Measurements from ENCODE around the gene CDKN2AIP. TPM values are rescaled to one million over a fixed set of nuclear protein-coding genes. Genes with fewer than 3 reads are reported as not detected.

CDKN2AIP gene
- total and polyA plus RNA-seq, 2 donors (not counting 1 experiment from before 2014, with no cell fraction given), result 13.6 to 36.0 TPM

GRCh38 chr4:183407635-183408464 lies 36.6 kb upstream of the CDKN2AIP start:
- Histone ChIP-seq H3K4me1 (ENCODE audit: control insufficient read depth in 2 of 2, insufficient read depth in 2 of 2, low read length in 2 of 2) (peaks cover 5 to 10% of the 10 kb centered on the region in 2 donors), H3K79me2 (ENCODE audit: control insufficient read depth, insufficient read depth, low read length) (no peaks in the 10 kb centered on the region), H4K20me1 (ENCODE audit: control insufficient read depth, insufficient read depth, low read length, poor library complexity, severe bottlenecking) (no peaks in the 10 kb centered on the region), H3K9me3 (ENCODE audit: control extremely low read depth in 1 of 3, control insufficient read depth in 2 of 3, insufficient read depth in 1 of 3, low read length in 2 of 3) (no peaks in the 10 kb centered on the region), H3K36me3 (replicated peaks in 1 of 2; ENCODE audit: control extremely low read depth in 1 of 2, control insufficient read depth in 1 of 2, extremely low read depth in 1 of 2, insufficient read depth in 2 of 2, low read length in 1 of 2) (no peaks in the 10 kb centered on the region), H3K9ac (ENCODE audit: low read length) (peak overlapping the region; percentile 65), H3K27ac (ENCODE audit: low read length in 2 of 2) (peak overlapping the region; percentile 53 to 68), H3K27me3 (replicated peaks in 1 of 4; ENCODE audit: control extremely low read depth in 1 of 4, control insufficient read depth in 3 of 4, insufficient read depth in 4 of 4, low read length in 3 of 4) (no peaks in the 10 kb centered on the region), H3K4me3 (ENCODE audit: control extremely low read depth in 1 of 5, extremely low read depth in 1 of 5, insufficient read depth in 1 of 5, low read depth in 2 of 5, low read length in 4 of 5) (peak overlapping the region in 4 of 5 experiments; percentile 58 to 74 (median 62)), H3K4me2 (replicated peaks; ENCODE audit: low read depth, low read length, poor library complexity, severe bottlenecking) (peak overlapping the region; percentile 75), H2AFZ (ENCODE audit: insufficient read depth, low read depth, low read length, poor library complexity, severe bottlenecking) (peak overlapping the region; percentile 80)
- 46% methylated on average over 4 of the region's 8 CpGs for WGBS (ENCODE audit: insufficient coverage)
- H3K4me1 Mint-ChIP-seq, result peaks cover 18% of the 10 kb centered on the region
- H3K27me3 Mint-ChIP-seq, result no peaks in the 10 kb centered on the region
- ChIA-PET POLR2A (interaction anchor here (2.6 kb wide), 1 partner anchor 36 kb away, joined by 14 read pairs; the partner anchor contains the start of gene CDKN2AIP), CTCF (interaction anchor here (0.6 to 2.5 kb wide), 22 partner anchors 8 to 495 kb away, joined by 3 to 14 read pairs (median 3); partner anchors contain the start of genes CDKN2AIP and ING2)
- no peaks in the 10 kb centered on the region for H3K9me3 Mint-ChIP-seq (ENCODE audit: insufficient read depth)
- TF ChIP-seq EZH2 (IDR thresholded peaks at IDR 0.05; ENCODE audit: borderline replicate concordance, insufficient read depth, low read depth, low read length, poor library complexity, severe bottlenecking), result no peak
- TF ChIP-seq CTCF (IDR thresholded peaks at IDR 0.05), result peak; percentile 7
- H3K4me3 Mint-ChIP-seq, result peak overlapping the region; percentile 80
- intact Hi-C loops (cut with micrococcal nuclease), result loop anchor here (1.0 to 5.0 kb wide), 4 partner anchors 9 to 471 kb away; partner anchors contain the start of gene CDKN2AIP
- ATAC-seq (ENCODE audit: low read depth) (no peak), DNase-seq (no peak)
- H3K27ac Mint-ChIP-seq, result peak overlapping the region; percentile 70
